ENCODE measurements around the gene GOLIM4. TPM values are rescaled to one million over a fixed set of nuclear protein-coding genes. Genes with fewer than 3 reads are reported as not detected.

Gene GOLIM4
- total and polyA plus RNA-seq, 2 of the 13 experiments (the other 11 are each of a cell fraction or from before 2014, with no cell fraction given) = 10.9 to 47.7 TPM

- ATAC-seq = no peak
- in situ Hi-C loops (cut with HindIII; ENCODE audit: extremely low pct_ligation_motif_present, low pct_unique_long_range_greater_than_20kb) (no loop called here), intact Hi-C loops (cut with micrococcal nuclease; ENCODE audit: unreplicated experiment) (no loop called here)
- FAIRE-seq = no peak
- peaks cover 22% of the 10 kb centered on the region for H3K4me1 ChIP-seq (ENCODE audit: insufficient read depth, low read length)
- WGBS (ENCODE audit: low lambda C conversion rate) = 54% methylated on average over 2 of the region's 2 CpGs
- H3K79me2 ChIP-seq (ENCODE audit: insufficient read depth, low read length) = no peaks in the 10 kb centered on the region
- ChIA-PET CTCF (ENCODE audit: low intra/inter-chr PET ratio, low total read pairs) (no interaction called here), POLR2A (no interaction called here)
- BruUV-seq (replicated peaks) = no TSS peak
- no peak overlapping the region for H3K4me3 ChIP-seq (replicated peaks in 1 of 3; ENCODE audit: insufficient read depth in 1 of 3, low read depth in 2 of 3, low read length in 3 of 3)
- no peak overlapping the region for H3K9ac ChIP-seq (ENCODE audit: insufficient read depth, low read depth, low read length)
- H4K20me1 ChIP-seq (ENCODE audit: insufficient read depth, low read length) = no peaks in the 10 kb centered on the region
- no peak overlapping the region for H2AFZ ChIP-seq (ENCODE audit: low read length)
- DNase-seq (ENCODE audit: low spot score) = no peak
- no peak overlapping the region for H3K27ac ChIP-seq (ENCODE audit: extremely low read length, insufficient read depth, low read length)
- H3K36me3 ChIP-seq (replicated peaks in 1 of 2; ENCODE audit: control insufficient read depth in 1 of 2, insufficient read depth in 2 of 2, low read length in 2 of 2) = no peaks in the 10 kb centered on the region
- no peaks in the 10 kb centered on the region for H3K9me3 ChIP-seq (ENCODE audit: low read length)
- no peaks in the 10 kb centered on the region for H3K27me3 ChIP-seq (ENCODE audit: control insufficient read depth in 1 of 2, insufficient read depth in 2 of 2, low read length in 2 of 2)
- no peak overlapping the region for H3K4me2 ChIP-seq (ENCODE audit: low read depth, low read length)
- TF ChIP-seq, protein P1, sequence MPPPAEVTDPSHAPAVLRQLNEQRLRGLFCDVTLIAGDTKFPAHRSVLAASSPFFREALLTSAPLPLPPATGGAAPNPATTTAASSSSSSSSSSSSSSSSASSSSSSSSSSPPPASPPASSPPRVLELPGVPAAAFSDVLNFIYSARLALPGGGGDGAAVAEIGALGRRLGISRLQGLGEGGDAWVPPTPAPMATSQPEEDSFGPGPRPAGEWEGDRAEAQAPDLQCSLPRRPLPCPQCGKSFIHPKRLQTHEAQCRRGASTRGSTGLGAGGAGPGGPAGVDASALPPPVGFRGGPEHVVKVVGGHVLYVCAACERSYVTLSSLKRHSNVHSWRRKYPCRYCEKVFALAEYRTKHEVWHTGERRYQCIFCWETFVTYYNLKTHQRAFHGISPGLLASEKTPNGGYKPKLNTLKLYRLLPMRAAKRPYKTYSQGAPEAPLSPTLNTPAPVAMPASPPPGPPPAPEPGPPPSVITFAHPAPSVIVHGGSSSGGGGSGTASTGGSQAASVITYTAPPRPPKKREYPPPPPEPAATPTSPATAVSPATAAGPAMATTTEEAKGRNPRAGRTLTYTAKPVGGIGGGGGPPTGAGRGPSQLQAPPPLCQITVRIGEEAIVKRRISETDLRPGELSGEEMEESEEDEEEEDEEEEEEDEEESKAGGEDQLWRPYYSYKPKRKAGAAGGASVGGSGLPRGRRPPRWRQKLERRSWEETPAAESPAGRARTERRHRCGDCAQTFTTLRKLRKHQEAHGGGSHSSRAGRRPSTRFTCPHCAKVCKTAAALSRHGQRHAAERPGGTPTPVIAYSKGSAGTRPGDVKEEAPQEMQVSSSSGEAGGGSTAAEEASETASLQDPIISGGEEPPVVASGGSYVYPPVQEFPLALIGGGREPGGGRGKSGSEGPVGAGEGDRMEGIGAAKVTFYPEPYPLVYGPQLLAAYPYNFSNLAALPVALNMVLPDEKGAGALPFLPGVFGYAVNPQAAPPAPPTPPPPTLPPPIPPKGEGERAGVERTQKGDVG (CRISPR knock-in tag; IDR thresholded peaks at IDR 0.05; ENCODE audit: borderline replicate concordance) = no peak
- no peak for TF ChIP-seq WIZ (CRISPR knock-in tag; IDR thresholded peaks at IDR 0.05)
- no peak for TF ChIP-seq ZNF850 (CRISPR knock-in tag; conservative IDR thresholded peaks at IDR 0.05)
- no peak for TF ChIP-seq ZNF124 (CRISPR knock-in tag; IDR thresholded peaks at IDR 0.05)
- TF ChIP-seq SMYD3 (CRISPR knock-in tag; IDR thresholded peaks at IDR 0.05) = no peak
- TF ChIP-seq RXRA (CRISPR knock-in tag; IDR thresholded peaks at IDR 0.05) = no peak
- no peak for TF ChIP-seq KDM4B (CRISPR knock-in tag; IDR thresholded peaks at IDR 0.05)
- TF ChIP-seq ZNF83 (CRISPR knock-in tag; IDR thresholded peaks at IDR 0.05; ENCODE audit: borderline replicate concordance) = no peak
- TF ChIP-seq, protein P2, sequence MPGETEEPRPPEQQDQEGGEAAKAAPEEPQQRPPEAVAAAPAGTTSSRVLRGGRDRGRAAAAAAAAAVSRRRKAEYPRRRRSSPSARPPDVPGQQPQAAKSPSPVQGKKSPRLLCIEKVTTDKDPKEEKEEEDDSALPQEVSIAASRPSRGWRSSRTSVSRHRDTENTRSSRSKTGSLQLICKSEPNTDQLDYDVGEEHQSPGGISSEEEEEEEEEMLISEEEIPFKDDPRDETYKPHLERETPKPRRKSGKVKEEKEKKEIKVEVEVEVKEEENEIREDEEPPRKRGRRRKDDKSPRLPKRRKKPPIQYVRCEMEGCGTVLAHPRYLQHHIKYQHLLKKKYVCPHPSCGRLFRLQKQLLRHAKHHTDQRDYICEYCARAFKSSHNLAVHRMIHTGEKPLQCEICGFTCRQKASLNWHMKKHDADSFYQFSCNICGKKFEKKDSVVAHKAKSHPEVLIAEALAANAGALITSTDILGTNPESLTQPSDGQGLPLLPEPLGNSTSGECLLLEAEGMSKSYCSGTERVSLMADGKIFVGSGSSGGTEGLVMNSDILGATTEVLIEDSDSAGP (CRISPR knock-in tag; IDR thresholded peaks at IDR 0.05; ENCODE audit: borderline replicate concordance) = no peak
- TF ChIP-seq ZSCAN20 (CRISPR knock-in tag; IDR thresholded peaks at IDR 0.05; ENCODE audit: borderline replicate concordance) = no peak
Measured at GRCh38 chr3:167973046-167973445, 122.7 kb downstream of the GOLIM4 start.

Measured in HepG2 (cell line).